ENCODE data around the gene TFRC. TPM values are rescaled to one million over a fixed set of nuclear protein-coding genes. Genes with fewer than 3 reads are reported as not detected.
"Not testable (repeated sequence)": the region's sequence is repeated elsewhere in the genome, so short reads cannot be mapped to it uniquely, and the experiment has no call there.

Gene TFRC
- total RNA-seq, 2 donors from 2014 or later = 132 to 282 TPM

DNA sequence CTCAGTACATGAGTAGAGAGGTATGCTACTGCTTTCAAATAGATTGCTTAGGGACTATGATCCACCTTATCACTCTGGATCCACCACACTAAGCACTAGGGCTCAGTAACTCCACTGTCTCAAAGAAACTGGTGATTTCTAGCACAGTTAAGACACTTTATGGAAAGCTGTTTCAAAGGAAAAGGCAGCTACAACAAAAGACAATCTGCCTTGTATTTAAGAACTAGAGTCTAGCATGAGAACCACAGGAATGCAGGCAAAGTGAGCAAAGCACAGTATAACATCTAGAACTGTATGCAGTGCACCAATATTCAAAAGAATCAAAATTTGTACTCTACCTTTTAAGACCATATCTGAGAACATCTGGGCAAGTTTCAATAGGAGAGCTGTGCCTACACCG lies 17.9 kb downstream of the TFRC start:
- Histone ChIP-seq H3K27me3 (no peaks in the 10 kb centered on the region), H3K9me3 (no peaks in the 10 kb centered on the region), H3K9ac (ENCODE audit: low read depth in 2 of 2, low read length in 2 of 2) (no peak overlapping the region), H3K36me3 (peaks cover 41% of the 10 kb centered on the region), H3K27ac (no peak overlapping the region), H3K4me1 (no peaks in the 10 kb centered on the region), H3K4me3 (no peak overlapping the region)
- TF ChIP-seq, protein P1, sequence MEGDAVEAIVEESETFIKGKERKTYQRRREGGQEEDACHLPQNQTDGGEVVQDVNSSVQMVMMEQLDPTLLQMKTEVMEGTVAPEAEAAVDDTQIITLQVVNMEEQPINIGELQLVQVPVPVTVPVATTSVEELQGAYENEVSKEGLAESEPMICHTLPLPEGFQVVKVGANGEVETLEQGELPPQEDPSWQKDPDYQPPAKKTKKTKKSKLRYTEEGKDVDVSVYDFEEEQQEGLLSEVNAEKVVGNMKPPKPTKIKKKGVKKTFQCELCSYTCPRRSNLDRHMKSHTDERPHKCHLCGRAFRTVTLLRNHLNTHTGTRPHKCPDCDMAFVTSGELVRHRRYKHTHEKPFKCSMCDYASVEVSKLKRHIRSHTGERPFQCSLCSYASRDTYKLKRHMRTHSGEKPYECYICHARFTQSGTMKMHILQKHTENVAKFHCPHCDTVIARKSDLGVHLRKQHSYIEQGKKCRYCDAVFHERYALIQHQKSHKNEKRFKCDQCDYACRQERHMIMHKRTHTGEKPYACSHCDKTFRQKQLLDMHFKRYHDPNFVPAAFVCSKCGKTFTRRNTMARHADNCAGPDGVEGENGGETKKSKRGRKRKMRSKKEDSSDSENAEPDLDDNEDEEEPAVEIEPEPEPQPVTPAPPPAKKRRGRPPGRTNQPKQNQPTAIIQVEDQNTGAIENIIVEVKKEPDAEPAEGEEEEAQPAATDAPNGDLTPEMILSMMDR (IDR thresholded peaks at IDR 0.05) = no peak
- intact Hi-C loops (cut with DNase I) = no loop called here
- DNase-seq = no peak

DNA sequence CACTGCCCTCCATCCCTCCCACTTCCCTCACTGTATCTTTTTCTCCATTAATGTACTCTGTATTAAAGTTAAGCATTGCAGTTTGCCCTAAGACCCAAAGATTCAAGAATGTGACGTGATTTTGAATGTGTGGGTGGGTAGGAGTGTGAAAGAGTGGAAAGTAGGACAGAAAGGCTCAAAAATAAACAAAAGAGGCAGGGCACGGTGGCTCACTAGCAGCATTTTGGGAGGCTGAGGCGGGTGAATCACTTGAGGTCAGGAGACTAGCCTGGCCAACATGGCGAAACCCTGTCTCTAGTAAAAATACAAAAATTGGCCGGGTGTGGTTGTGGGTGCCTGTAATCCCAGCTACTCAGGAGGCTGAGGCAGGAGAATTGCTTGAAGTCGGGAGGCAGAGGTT lies 18.4 kb downstream of the TFRC start:
- no peaks in the 10 kb centered on the region for H3K9me3 ChIP-seq
- intact Hi-C loops (cut with DNase I) = no loop called here
- no peak overlapping the region for H3K27ac ChIP-seq
- H3K4me3 ChIP-seq = no peak overlapping the region
- peaks cover 41% of the 10 kb centered on the region for H3K36me3 ChIP-seq
- DNase-seq = no peak
- TF ChIP-seq, protein P1 (IDR thresholded peaks at IDR 0.05) = no peak
- no peak overlapping the region for H3K9ac ChIP-seq (ENCODE audit: low read depth in 2 of 2, low read length in 2 of 2)
- H3K4me1 ChIP-seq = no peaks in the 10 kb centered on the region
- no peaks in the 10 kb centered on the region for H3K27me3 ChIP-seq

DNA sequence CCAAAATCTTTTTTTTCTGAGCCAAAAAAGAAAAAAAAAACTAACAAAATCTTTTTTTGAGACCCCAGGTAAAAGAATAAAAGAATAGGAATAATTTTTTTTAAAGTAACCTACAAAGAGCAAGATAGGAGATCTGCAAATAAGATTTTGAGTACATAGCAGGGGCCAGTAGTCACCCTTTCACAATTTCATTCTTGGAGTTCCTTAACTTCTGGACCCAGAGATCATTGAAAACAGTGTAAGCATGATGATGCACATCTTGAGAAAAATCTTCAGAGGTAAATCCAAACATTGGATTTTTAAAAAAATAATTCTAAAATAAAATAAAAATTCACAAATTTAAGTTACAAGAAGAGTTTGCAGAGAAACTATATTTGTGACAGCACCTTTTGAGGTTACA lies 18.8 kb downstream of the TFRC start:
- H3K4me3 ChIP-seq = no peak overlapping the region
- H3K9ac ChIP-seq (ENCODE audit: low read depth in 2 of 2, low read length in 2 of 2) = no peak overlapping the region
- no peak for DNase-seq
- TF ChIP-seq, protein P1 (IDR thresholded peaks at IDR 0.05) = no peak
- H3K4me1 ChIP-seq = no peaks in the 10 kb centered on the region
- intact Hi-C loops (cut with DNase I) = no loop called here
- no peak overlapping the region for H3K27ac ChIP-seq
- peaks cover 43% of the 10 kb centered on the region for H3K36me3 ChIP-seq
- no peaks in the 10 kb centered on the region for H3K9me3 ChIP-seq
- no peaks in the 10 kb centered on the region for H3K27me3 ChIP-seq

DNA sequence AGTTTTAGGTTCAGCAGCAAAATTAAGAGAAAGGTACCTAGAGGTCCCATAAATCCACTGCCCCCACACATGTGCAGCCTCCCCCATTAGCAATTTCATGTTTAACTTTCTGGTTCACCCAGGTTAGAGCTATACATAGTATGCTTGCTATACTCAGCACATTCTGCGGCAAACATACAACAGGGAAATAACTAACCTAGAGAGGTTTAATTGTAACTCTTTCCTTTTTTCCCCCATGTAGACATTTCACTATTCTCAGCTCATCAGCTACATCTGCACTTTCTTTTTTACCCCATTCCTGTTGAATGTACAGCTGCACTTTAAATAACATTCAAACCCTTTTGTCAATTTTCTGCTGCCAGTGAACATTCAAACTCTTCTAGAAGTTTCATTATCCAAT lies 21.1 kb downstream of the TFRC start:
- DNase-seq = no peak
- intact Hi-C loops (cut with DNase I) = no loop called here

DNA sequence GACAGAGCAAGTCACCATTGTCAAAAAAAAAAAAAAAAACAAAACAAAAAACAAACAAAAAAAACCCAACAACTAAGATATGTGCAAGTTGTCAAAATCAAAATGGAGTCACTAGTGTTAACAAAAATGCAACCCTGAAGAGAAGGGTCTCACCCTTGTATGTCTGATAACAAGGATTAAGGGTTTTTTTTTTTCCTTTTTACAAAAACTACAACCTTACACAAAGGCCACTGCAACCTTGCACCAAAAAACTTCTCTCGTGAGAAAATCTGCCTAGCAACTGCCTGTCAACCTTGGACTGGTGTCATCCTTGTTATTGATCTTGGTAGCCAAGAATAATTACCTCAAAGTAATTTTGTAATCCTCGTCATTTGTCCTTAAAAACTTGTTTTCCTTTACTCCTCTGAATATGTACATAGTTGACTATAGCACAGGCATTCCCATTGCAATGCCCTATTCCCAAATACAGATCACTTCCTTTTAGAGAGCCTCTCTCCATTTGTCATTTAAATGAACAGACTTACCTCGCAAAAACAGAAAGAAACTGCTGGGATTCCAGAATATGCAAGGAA lies 24.0 kb downstream of the TFRC start:
- Histone ChIP-seq H3K4me3 (no peak overlapping the region), H3K9me3 (no peaks in the 10 kb centered on the region), H3K36me3 (peaks cover 43% of the 10 kb centered on the region), H3K4me1 (no peaks in the 10 kb centered on the region), H3K27me3 (no peaks in the 10 kb centered on the region), H3K27ac (no peak overlapping the region), H3K9ac (ENCODE audit: low read depth in 2 of 2, low read length in 2 of 2) (no peak overlapping the region)
- intact Hi-C loops (cut with DNase I) = no loop called here
- TF ChIP-seq, protein P1 (IDR thresholded peaks at IDR 0.05) = no peak
- DNase-seq = no peak

More for the DNA sequence above, 21.1 kb downstream of the TFRC start:
- no peak overlapping the region for H3K4me3 ChIP-seq
- no peaks in the 10 kb centered on the region for H3K27me3 ChIP-seq
- no peak overlapping the region for H3K9ac ChIP-seq (ENCODE audit: low read depth in 2 of 2, low read length in 2 of 2)
- TF ChIP-seq, protein P1 (IDR thresholded peaks at IDR 0.05) = no peak
- H3K27ac ChIP-seq = no peak overlapping the region
- H3K4me1 ChIP-seq = no peaks in the 10 kb centered on the region
- H3K9me3 ChIP-seq = no peaks in the 10 kb centered on the region
- peaks cover 36% of the 10 kb centered on the region for H3K36me3 ChIP-seq

DNA sequence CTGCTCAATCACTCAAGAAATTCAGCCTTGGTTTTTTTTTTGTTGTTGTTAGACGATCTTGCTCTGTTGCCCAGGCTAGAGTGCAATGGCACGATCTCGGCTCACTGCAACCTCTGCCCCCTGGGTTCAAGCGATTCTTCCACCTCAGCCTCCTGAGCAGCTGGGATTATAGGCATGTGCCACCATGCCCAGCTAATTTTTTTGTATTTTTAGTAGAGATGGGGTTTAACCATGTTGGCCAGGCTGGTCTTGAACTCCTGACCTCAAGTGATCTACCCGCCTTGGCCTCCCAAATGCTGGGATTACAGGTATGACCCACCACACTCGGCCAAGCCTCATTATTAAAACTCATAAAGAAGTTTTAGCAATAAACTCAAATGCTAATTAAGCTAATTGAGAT lies 25.5 kb downstream of the TFRC start:
- H3K36me3 ChIP-seq = peaks cover 43% of the 10 kb centered on the region
- intact Hi-C loops (cut with DNase I); H3K4me3 ChIP-seq; H3K27ac ChIP-seq; H3K4me1 ChIP-seq; DNase-seq; H3K9ac ChIP-seq (ENCODE audit: low read depth in 2 of 2, low read length in 2 of 2); H3K9me3 ChIP-seq; H3K27me3 ChIP-seq: not testable (repeated sequence)

Data from colonic mucosa (tissue), 4 donors.